Activated CD8-positive, alpha-beta memory T cell treated with anti-CD3 and anti-CD28 coated beads, Interleukin-2, amount 50 U/mL, for 48 hours (primary cell): Measurements from ENCODE around the gene PIK3CA.
"Not testable (repeated sequence)": the region's sequence is repeated elsewhere in the genome, so short reads cannot be mapped to it uniquely, and the experiment has no call there.

Source experiments
- DNase-seq: peaks from one replicate; pipeline ENCODE4 v3.0.0-alpha.2; 2020

PIK3CA gene

GRCh38 chr3:179215550-179215949 is 67.4 kb downstream of the PIK3CA start:
- not testable (repeated sequence) for DNase-seq

GRCh38 chr3:179218213-179218612 is 70.1 kb downstream of the PIK3CA start:
- not testable (repeated sequence) for DNase-seq

GRCh38 chr3:179223548-179223947 is 75.4 kb downstream of the PIK3CA start:
- DNase-seq, result no peak

GRCh38 chr3:179224584-179224983 is 76.4 kb downstream of the PIK3CA start:
- DNase-seq, result no peak

GRCh38 chr3:179227349-179227748 is 79.2 kb downstream of the PIK3CA start:
- no peak for DNase-seq

GRCh38 chr3:179229177-179229576 is 81.0 kb downstream of the PIK3CA start:
- no peak for DNase-seq

- no peak for DNase-seq
Measured at GRCh38 chr3:179233043-179233442, 84.9 kb downstream of the PIK3CA start.

- no peak for DNase-seq
Measured at GRCh38 chr3:179234199-179234598, 86.0 kb downstream of the PIK3CA start.

GRCh38 chr3:179236669-179237301 is 88.6 kb downstream of the PIK3CA start:
- no peak for DNase-seq

GRCh38 chr3:179240299-179240698 is 92.1 kb downstream of the PIK3CA start:
- DNase-seq, result not testable (repeated sequence)

- DNase-seq, result not testable (repeated sequence)
Measured at GRCh38 chr3:179242859-179243258, 94.7 kb downstream of the PIK3CA start.

- DNase-seq, result no peak
Measured at GRCh38 chr3:179244878-179245277, 96.7 kb downstream of the PIK3CA start.

GRCh38 chr3:179247289-179248015 is 99.3 kb downstream of the PIK3CA start:
- DNase-seq, result no peak

GRCh38 chr3:179250803-179251476 is 102.8 kb downstream of the PIK3CA start, which contains the start of gene KCNMB3:
KCNMB3 (minus strand) TSS chr3:179251114; CDS start chr3:179250990, 124 bp downstream.
- DNase-seq, result no peak

GRCh38 chr3:179256813-179257212 is 108.7 kb downstream of the PIK3CA start:
- DNase-seq, result no peak

- not testable (repeated sequence) for DNase-seq
Measured at GRCh38 chr3:179257742-179258141, 109.6 kb downstream of the PIK3CA start.

GRCh38 chr3:179258820-179259219 is 110.7 kb downstream of the PIK3CA start:
- DNase-seq, result no peak

GRCh38 chr3:179259959-179260756 is 112.0 kb downstream of the PIK3CA start:
- not testable (repeated sequence) for DNase-seq

- peak; percentile 80 for DNase-seq
Measured at GRCh38 chr3:179260949-179261765, 113.0 kb downstream of the PIK3CA start.

- no peak for DNase-seq
Measured at GRCh38 chr3:179263134-179263533, 115.0 kb downstream of the PIK3CA start.

- DNase-seq, result no peak
Measured at GRCh38 chr3:179264449-179264848, 116.3 kb downstream of the PIK3CA start.

GRCh38 chr3:179265092-179265491 is 116.9 kb downstream of the PIK3CA start:
- DNase-seq, result no peak
